ENCODE data around the gene IRAK1. TPM values are rescaled to one million over a fixed set of nuclear protein-coding genes. Genes with fewer than 3 reads are reported as not detected.
A peak's percentile ranks its signal among the peaks of the same experiment; 100 is the strongest.

IRAK1 gene
- total RNA-seq (2021; ENCODE audit: unreplicated experiment) (432 TPM), Bru-seq, nascent RNA (percentile 93 among the genes with signal in this experiment), BruChase-seq, experiment 1, labeled RNA remaining after a 2-hour chase (percentile 97 among the genes with signal in this experiment), BruChase-seq, experiment 2, labeled RNA remaining after a 6-hour chase (percentile 98 among the genes with signal in this experiment)
- 588 TPM for polyA plus RNA-seq (2012; ENCODE audit: insufficient read length)
- long read RNA-seq, transcript IRAK1-202 (13 exons, 3,319 nt): minor isoform, 31 of 1,234 reads
- long read RNA-seq, transcript IRAK1-205 (13 exons, 2,127 nt): minor isoform, 28 of 1,234 reads
- long read RNA-seq, transcript IRAK1-203 (14 exons, 3,666 nt): major isoform, 268 of 1,234 reads
- long read RNA-seq, transcript IRAK1-204 (14 exons, 2,049 nt): minor isoform, 76 of 1,234 reads
- long read RNA-seq, partial matches to known transcripts: 553 of 1,234 reads
- long read RNA-seq, other reads (novel, unspliced or antisense): 278 of 1,234 reads

GRCh38 chrX:154019633-154020528 is at the start of gene IRAK1:
Gene IRAK1 (minus strand): TSS chrX:154019902. CDS start chrX:154019812, 90 bp downstream.
- Histone ChIP-seq H3K27ac (ENCODE audit: low read length) (peak within 1 kb of the TSS; percentile 97), H3K4me1 (ENCODE audit: control insufficient read depth, insufficient read depth, low read length) (peaks cover 46% of the 10 kb centered on the region), H3K4me3 (ENCODE audit: low read depth in 2 of 2, low read length in 2 of 2) (peak within 1 kb of the TSS; percentile 59 to 91), H3K9me3 (ENCODE audit: control insufficient read depth, insufficient read depth, low read depth, low read length) (no peaks in the 10 kb centered on the region), H3K36me3 (ENCODE audit: control insufficient read depth, insufficient read depth, low read length) (no peaks in the 10 kb centered on the region), H3K27me3 (ENCODE audit: control insufficient read depth, insufficient read depth, low read length) (no peaks in the 10 kb centered on the region)
- peak; percentile 57; the same call in 1 of the 2 replicates for TF ChIP-seq SIN3A (IDR thresholded peaks at IDR 0.05; ENCODE audit: borderline replicate concordance, insufficient read depth, low read depth, low read length)
- TF ChIP-seq REST (IDR thresholded peaks at IDR 0.05; ENCODE audit: insufficient read depth in 1 of 2, low read depth in 2 of 2, low read length in 1 of 2): no peak
- TF ChIP-seq CTCF (IDR thresholded peaks at IDR 0.05): no peak
- TF ChIP-seq TCF7L2 (IDR thresholded peaks at IDR 0.05; ENCODE audit: low read depth, low read length): no peak
- TF ChIP-seq POLR2AphosphoS5 (IDR thresholded peaks at IDR 0.05; ENCODE audit: low read depth, low read length): 0 out of 2 replicates have a peak, but pooled peaks have one; percentile 12
- ChIA-PET POLR2A (no interaction called here), CTCF (interaction anchor here (0.6 to 1.0 kb wide), 3 partner anchors 9 to 858 kb away, joined by 3 to 8 read pairs (median 4); no protein-coding TSS in a partner anchor)
- ATAC-seq: peak; percentile 82
- DNase-seq (ENCODE audit: low read depth, low spot score): no peak
- intact Hi-C loops (cut with micrococcal nuclease; ENCODE audit: unreplicated experiment): no loop called here
- in situ Hi-C loops (cut with HindIII; ENCODE audit: low pct_unique_long_range_greater_than_20kb, low sequenced_read_pairs): no loop called here
- BruUV-seq (replicated peaks): no TSS peak

- intact Hi-C loops (cut with micrococcal nuclease; ENCODE audit: unreplicated experiment) (no loop called here), in situ Hi-C loops (cut with HindIII; ENCODE audit: low pct_unique_long_range_greater_than_20kb, low sequenced_read_pairs) (no loop called here)
- TF ChIP-seq TCF7L2 (IDR thresholded peaks at IDR 0.05; ENCODE audit: low read depth, low read length) (no peak), CTCF (IDR thresholded peaks at IDR 0.05) (no peak), POLR2AphosphoS5 (IDR thresholded peaks at IDR 0.05; ENCODE audit: low read depth, low read length) (no peak), SIN3A (IDR thresholded peaks at IDR 0.05; ENCODE audit: borderline replicate concordance, insufficient read depth, low read depth, low read length) (no peak), REST (IDR thresholded peaks at IDR 0.05; ENCODE audit: insufficient read depth in 1 of 2, low read depth in 2 of 2, low read length in 1 of 2) (no peak)
- DNase-seq (ENCODE audit: low read depth, low spot score): no peak
- no peak overlapping the region for H3K4me3 ChIP-seq (ENCODE audit: low read depth in 2 of 2, low read length in 2 of 2)
- H3K27ac ChIP-seq (ENCODE audit: low read length): no peak overlapping the region
- no peaks in the 10 kb centered on the region for H3K36me3 ChIP-seq (ENCODE audit: control insufficient read depth, insufficient read depth, low read length)
- H3K4me1 ChIP-seq (ENCODE audit: control insufficient read depth, insufficient read depth, low read length): peaks cover 5% of the 10 kb centered on the region; the same call in 1 of the 2 replicates
- H3K9me3 ChIP-seq (ENCODE audit: control insufficient read depth, insufficient read depth, low read depth, low read length): no peaks in the 10 kb centered on the region
- ChIA-PET POLR2A (no interaction called here), CTCF (no interaction called here)
- BruUV-seq (replicated peaks): no TSS peak
- H3K27me3 ChIP-seq (ENCODE audit: control insufficient read depth, insufficient read depth, low read length): no peaks in the 10 kb centered on the region
- ATAC-seq: no peak
Observed at GRCh38 chrX:154068560-154068959, 48.9 kb upstream of the IRAK1 start.

All from Panc1 (cell line).